ENCODE measurements around the gene XPNPEP3.

DNA sequence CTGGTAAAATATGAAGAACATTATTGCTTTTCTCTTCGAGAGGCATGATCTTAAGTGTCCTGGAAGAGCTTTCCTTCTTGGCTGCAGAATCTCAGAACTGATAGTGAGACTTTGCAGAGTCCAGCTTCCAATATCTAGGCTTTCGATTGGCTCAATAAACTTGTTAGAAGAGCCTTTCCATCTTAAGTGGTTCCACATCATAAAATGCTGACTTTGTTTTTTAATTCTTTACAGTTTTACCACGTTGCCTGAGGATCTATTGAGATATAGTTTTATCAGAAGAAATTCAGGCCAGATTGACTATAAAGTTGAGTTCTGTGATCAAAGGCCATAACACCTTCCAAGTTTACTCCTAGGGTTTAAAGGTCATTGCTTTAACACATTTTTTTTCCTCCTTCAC lies 20.5 kb downstream of the XPNPEP3 start:
- TF ChIP-seq POLR2AphosphoS5 (IDR thresholded peaks at IDR 0.05) (no peak), POLR2A (IDR thresholded peaks at IDR 0.05) (no peak)
- TF ChIP-seq, protein P1, sequence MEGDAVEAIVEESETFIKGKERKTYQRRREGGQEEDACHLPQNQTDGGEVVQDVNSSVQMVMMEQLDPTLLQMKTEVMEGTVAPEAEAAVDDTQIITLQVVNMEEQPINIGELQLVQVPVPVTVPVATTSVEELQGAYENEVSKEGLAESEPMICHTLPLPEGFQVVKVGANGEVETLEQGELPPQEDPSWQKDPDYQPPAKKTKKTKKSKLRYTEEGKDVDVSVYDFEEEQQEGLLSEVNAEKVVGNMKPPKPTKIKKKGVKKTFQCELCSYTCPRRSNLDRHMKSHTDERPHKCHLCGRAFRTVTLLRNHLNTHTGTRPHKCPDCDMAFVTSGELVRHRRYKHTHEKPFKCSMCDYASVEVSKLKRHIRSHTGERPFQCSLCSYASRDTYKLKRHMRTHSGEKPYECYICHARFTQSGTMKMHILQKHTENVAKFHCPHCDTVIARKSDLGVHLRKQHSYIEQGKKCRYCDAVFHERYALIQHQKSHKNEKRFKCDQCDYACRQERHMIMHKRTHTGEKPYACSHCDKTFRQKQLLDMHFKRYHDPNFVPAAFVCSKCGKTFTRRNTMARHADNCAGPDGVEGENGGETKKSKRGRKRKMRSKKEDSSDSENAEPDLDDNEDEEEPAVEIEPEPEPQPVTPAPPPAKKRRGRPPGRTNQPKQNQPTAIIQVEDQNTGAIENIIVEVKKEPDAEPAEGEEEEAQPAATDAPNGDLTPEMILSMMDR (IDR thresholded peaks at IDR 0.05 in 8 of 11, conservative IDR thresholded peaks at IDR 0.05 in 3 of 11): no peak

All from spleen (tissue), 7 donors.